HTERT RPE-1 (cell line): ENCODE results near the gene ADAD2.

ENCODE experiments used
- in situ Hi-C: fragments of 300-500 bp; cut with MboI; formaldehyde crosslinking; loops from 4 replicates; pipeline ENCODE4 v1.14.3; 2020; ENCODE audit warnings: low sequenced_read_pairs

The ADAD2 gene

GRCh38 chr16:84190731-84191388, at the start of gene ADAD2:
Gene ADAD2, plus strand, starts transcription at chr16:84191157. Its CDS starts 74 bp downstream, at chr16:84191231.
- in situ Hi-C loops, result no loop called here

- in situ Hi-C loops, result no loop called here
Observed at GRCh38 chr16:84143081-84143480, 47.9 kb upstream of the ADAD2 start.

GRCh38 chr16:84143784-84144199, 47.2 kb upstream of the ADAD2 start:
- in situ Hi-C loops, result no loop called here

- in situ Hi-C loops, result no loop called here
Observed at GRCh38 chr16:84144209-84144858, 46.6 kb upstream of the ADAD2 start.

GRCh38 chr16:84144859-84145639, 45.9 kb upstream of the ADAD2 start, which contains the start of the genes DNAAF1 and HSDL1:
Gene DNAAF1, plus strand, starts transcription at chr16:84145308. Its CDS starts 133 bp downstream, at chr16:84145441.
Gene HSDL1, minus strand, starts transcription at chr16:84145177. Its CDS starts 13,856 bp downstream, at chr16:84131321.
- in situ Hi-C loops, result no loop called here

- in situ Hi-C loops, result no loop called here
Observed at GRCh38 chr16:84150926-84151325, 40.0 kb upstream of the ADAD2 start.

GRCh38 chr16:84153660-84154214, 37.2 kb upstream of the ADAD2 start:
- in situ Hi-C loops, result no loop called here

- in situ Hi-C loops, result no loop called here
Observed at GRCh38 chr16:84155226-84155625, 35.7 kb upstream of the ADAD2 start.

GRCh38 chr16:84155771-84156170, 35.2 kb upstream of the ADAD2 start:
- in situ Hi-C loops, result no loop called here

- in situ Hi-C loops, result no loop called here
Observed at GRCh38 chr16:84156342-84156784, 34.6 kb upstream of the ADAD2 start.

- in situ Hi-C loops, result no loop called here
Observed at GRCh38 chr16:84159007-84159406, 31.9 kb upstream of the ADAD2 start.

GRCh38 chr16:84159800-84160199, 31.2 kb upstream of the ADAD2 start:
- in situ Hi-C loops, result no loop called here

GRCh38 chr16:84161037-84161436, 29.9 kb upstream of the ADAD2 start:
- in situ Hi-C loops, result no loop called here

GRCh38 chr16:84161801-84162200, 29.2 kb upstream of the ADAD2 start:
- in situ Hi-C loops, result no loop called here

- in situ Hi-C loops, result no loop called here
Observed at GRCh38 chr16:84165746-84166145, 25.2 kb upstream of the ADAD2 start.

- in situ Hi-C loops, result no loop called here
Observed at GRCh38 chr16:84166796-84167695, 23.9 kb upstream of the ADAD2 start.

GRCh38 chr16:84169765-84170310, 21.1 kb upstream of the ADAD2 start:
- in situ Hi-C loops, result no loop called here

- in situ Hi-C loops, result no loop called here
Observed at GRCh38 chr16:84174396-84174795, 16.6 kb upstream of the ADAD2 start.

GRCh38 chr16:84175350-84176081, 15.4 kb upstream of the ADAD2 start:
- in situ Hi-C loops, result no loop called here
